GM21367 (cell line): Measurements from ENCODE around the gene PITPNM3.
"Not testable (repeated sequence)": the region's sequence is repeated elsewhere in the genome, so short reads cannot be mapped to it uniquely, and the experiment has no call there.

ENCODE experiments used
- ATAC-seq: cut with Tn5 transposase; IDR thresholded peaks from one replicate; pipeline ENCODE4 v1.9.1; 2021; ENCODE audit not compliant: unreplicated experiment

Gene PITPNM3

GRCh38 chr17:6502142-6502541 lies 54.2 kb downstream of the PITPNM3 start:
- no peak for ATAC-seq

GRCh38 chr17:6501359-6501758 lies 55.0 kb downstream of the PITPNM3 start:
- ATAC-seq, result no peak

- ATAC-seq, result no peak
These were observed 57.3 kb downstream of the PITPNM3 start for GRCh38 chr17:6498901-6499540.

GRCh38 chr17:6498356-6498755 lies 58.0 kb downstream of the PITPNM3 start:
- no peak for ATAC-seq

GRCh38 chr17:6497496-6498221 lies 58.7 kb downstream of the PITPNM3 start:
- ATAC-seq, result no peak

- ATAC-seq, result no peak
These were observed 59.5 kb downstream of the PITPNM3 start for GRCh38 chr17:6496640-6497441.

- no peak for ATAC-seq
These were observed 60.3 kb downstream of the PITPNM3 start for GRCh38 chr17:6496116-6496481.

- ATAC-seq, result no peak
These were observed 60.8 kb downstream of the PITPNM3 start for GRCh38 chr17:6495450-6496115.

- no peak for ATAC-seq
These were observed 62.0 kb downstream of the PITPNM3 start for GRCh38 chr17:6494239-6494941.

GRCh38 chr17:6492892-6493674 lies 63.3 kb downstream of the PITPNM3 start:
- ATAC-seq, result no peak

- no peak for ATAC-seq
These were observed 65.2 kb downstream of the PITPNM3 start for GRCh38 chr17:6491071-6491700.

- no peak for ATAC-seq
These were observed 67.3 kb downstream of the PITPNM3 start for GRCh38 chr17:6489016-6489550.

- no peak for ATAC-seq
These were observed 68.3 kb downstream of the PITPNM3 start for GRCh38 chr17:6488008-6488539.

- ATAC-seq, result no peak
These were observed 68.9 kb downstream of the PITPNM3 start for GRCh38 chr17:6487251-6488007.

- no peak for ATAC-seq
These were observed 70.5 kb downstream of the PITPNM3 start for GRCh38 chr17:6485646-6486412.

- ATAC-seq, result no peak
These were observed 72.8 kb downstream of the PITPNM3 start for GRCh38 chr17:6483507-6483906.

- not testable (repeated sequence) for ATAC-seq
These were observed 73.6 kb downstream of the PITPNM3 start for GRCh38 chr17:6482796-6483195.

GRCh38 chr17:6482105-6482455 lies 74.3 kb downstream of the PITPNM3 start:
- ATAC-seq, result no peak
